Measurements from ENCODE around the gene NELL1.

Gene NELL1

DNA sequence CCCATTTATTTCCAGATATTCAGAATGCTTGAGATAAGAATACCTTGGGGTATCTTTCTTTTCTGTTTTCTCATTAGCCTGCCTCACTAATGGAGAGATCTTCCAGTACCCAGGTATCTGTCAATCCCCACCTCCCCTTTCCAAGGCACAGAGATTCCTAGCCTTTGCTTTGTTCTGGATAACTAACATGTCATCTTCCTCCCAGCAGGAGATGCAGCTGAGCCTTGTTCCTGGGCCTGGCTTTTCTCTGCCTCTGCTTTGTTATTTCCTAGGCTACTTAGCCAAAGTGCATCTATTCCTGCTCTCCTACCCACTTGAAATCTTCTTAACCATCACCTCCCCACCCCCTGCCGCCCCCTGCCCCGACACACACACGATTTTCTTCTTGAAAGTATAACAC, 297.1 kb downstream of the NELL1 start:
- no peak for DNase-seq (ENCODE audit: low read depth)

DNA sequence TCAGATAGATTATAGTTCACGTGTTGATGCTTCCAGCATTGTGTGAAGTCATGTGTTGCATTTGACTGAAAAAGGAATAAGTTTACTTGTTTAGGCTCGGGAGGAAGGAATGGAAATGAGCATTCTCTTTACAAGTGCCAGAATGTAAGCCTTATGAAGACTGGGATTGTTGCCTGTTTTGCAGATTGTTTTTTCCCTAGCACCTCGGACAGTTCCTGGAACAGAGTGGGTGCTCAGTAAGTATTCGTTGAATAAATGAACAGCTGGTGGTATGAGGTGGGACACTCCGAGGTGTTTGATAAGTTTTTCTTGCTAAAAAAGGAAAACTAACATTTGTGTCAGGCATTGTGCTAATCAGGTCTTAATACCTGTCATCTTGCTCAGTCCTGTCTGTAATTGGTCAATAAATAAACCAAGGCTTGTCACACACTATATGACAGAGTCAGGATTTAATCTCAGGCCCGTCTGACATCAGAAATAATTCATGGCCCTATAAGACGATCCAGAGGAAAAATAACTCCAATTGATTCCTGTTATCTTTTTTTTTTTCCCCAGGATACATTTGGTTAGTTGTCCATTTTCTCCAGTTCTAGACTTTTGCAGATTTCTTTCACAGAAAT, 304.7 kb downstream of the NELL1 start:
- DNase-seq (ENCODE audit: low read depth): no peak

DNA sequence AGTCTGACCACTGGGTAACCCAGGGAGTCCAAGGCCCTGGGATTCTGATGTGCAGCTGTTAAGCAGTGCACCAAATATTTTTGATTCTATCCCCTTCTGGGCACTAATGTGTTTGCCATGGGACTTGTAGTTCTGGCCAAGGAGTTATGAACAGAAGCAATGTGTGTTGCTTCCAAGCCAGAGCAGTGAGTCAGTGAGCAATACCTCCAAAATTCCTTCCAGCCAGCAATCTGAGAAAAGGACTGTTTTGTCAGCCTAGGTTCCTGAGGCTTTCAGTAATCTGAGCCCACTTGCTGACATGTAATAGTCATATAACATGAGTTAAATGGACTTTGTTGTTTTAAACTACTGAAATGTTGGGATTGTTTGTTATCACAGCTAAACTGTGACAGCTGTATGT, 311.4 kb downstream of the NELL1 start:
- no peak for DNase-seq (ENCODE audit: low read depth)

GRCh38 chr11:20990447-20990846, 321.1 kb downstream of the NELL1 start:
- DNase-seq (ENCODE audit: low read depth): no peak

DNA sequence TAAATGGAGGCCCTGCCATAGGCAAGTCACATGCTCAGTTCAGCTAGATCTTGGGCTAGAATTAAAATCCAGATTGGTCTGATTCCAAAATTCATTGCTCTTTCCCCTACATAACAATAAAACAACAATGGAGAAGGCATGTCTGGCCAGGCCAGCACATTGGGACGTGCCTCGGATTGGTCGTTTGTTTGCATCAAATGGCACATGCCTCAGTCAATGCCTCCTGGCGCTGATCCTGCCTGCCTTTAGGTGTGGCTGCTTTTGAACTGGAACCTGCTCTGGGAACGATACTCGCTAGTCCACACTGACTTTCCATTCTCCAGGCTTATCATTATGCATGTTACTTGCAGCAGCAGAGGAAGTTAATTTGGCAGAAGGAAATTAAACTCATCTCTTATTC, 322.1 kb downstream of the NELL1 start:
- no peak for DNase-seq (ENCODE audit: low read depth)

GRCh38 chr11:21007297-21007696, 337.9 kb downstream of the NELL1 start:
- no peak for DNase-seq (ENCODE audit: low read depth)

GRCh38 chr11:21018248-21018647, 348.9 kb downstream of the NELL1 start:
- no peak for DNase-seq (ENCODE audit: low read depth)

GRCh38 chr11:21026685-21027084, 357.3 kb downstream of the NELL1 start:
- DNase-seq (ENCODE audit: low read depth): no peak

GRCh38 chr11:21037850-21038249, 368.5 kb downstream of the NELL1 start:
- DNase-seq (ENCODE audit: low read depth): no peak

DNA sequence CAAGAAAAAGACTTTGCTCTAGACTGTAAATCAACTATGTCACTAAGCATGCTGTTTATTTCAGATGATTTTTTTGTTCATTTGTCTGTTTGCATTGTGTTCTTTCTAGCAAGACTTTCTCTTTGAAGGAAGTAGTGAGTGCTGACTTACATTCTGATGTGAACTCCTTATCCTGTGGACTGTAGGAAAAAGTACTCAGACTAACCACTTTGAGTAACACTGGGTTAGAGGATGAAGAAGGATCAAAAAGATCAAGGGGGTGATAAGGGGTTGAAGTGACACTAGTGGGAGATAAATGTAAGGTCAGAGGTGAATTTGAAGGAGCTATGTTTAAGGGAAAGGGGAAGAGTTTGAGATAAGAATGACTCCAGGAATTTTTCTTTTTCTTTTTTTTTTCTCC, 369.4 kb downstream of the NELL1 start:
- no peak for DNase-seq (ENCODE audit: low read depth)

DNA sequence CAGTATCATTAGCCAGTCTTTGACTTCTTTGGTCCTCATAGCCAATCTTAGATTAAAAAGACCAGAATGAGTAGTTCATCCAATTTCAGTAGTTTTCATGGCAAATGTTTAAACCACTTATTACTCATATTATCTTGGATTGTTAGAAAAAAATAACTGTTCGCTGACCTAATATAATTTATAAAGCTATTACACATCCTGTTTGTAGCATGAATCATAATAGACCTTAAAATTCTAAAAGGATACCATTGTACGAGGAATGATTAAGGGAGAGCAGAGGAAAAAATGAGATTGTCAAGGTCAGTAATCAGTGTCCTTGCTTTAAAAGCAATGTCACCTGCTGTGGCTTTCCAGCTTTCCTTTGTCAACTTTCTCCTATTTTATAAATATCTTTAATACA, 371.2 kb downstream of the NELL1 start:
- no peak for DNase-seq (ENCODE audit: low read depth)

DNA sequence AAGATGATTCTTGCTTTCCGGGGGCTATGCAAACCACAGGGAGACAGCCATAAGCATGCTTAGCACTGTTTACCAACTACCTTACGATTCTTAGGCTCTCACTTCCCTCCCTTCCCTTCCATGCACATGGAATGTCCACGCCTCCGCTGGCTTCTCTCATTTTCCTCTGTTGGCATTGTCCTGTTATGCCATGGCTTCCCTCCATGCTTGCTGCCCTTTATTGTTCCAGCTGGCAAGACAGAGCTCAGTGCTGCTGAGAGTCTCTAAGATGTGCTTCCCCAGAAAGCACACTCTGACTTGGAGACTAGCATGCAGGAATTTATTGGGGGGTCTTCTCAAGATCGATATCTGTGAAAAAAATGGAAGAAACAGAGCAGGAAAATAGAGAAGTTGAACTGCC, 379.2 kb downstream of the NELL1 start:
- no peak for DNase-seq (ENCODE audit: low read depth)

DNA sequence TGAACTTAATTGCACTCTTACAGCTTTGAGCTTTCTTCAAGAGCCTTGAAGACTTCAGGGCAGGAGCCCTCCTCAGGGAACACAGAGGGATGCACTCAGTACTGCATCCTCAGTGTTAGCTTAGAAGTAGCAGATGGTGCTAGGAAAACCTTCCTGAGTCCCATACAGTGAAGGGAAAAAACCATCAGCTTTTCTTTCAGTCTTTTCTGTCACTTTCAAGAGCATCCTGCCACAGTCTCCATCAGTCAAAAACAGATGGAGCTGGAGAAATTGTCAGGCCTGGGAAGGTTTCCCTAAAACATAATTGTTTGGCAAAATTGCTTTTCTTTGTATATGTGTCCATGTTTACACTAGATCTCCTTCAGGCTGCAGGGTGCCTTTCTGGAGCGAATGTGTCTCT, 384.1 kb downstream of the NELL1 start:
- no peak for DNase-seq (ENCODE audit: low read depth)

GRCh38 chr11:21056644-21057043, 387.3 kb downstream of the NELL1 start:
- no peak for DNase-seq (ENCODE audit: low read depth)

GRCh38 chr11:21059879-21060278, 390.5 kb downstream of the NELL1 start:
- DNase-seq (ENCODE audit: low read depth): no peak

DNA sequence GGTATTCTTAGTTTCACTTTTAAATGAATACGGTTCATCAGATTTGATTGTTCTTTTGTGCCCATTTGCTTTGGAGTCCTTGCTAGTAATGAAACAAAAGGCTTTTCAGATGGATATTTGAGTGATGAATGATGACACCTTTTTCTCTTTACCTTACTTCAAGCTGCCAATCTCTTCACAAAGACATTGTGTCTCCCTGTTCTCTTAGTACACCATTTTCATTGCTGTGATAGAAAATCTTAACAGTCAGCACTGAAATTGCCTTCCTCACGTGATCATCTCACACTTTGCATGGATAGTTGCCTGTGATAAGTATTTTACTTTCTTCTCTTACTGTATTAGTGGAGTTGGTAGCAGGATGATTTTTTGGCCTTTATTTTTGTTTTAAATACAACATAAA, 396.6 kb downstream of the NELL1 start:
- no peak for DNase-seq (ENCODE audit: low read depth)

DNA sequence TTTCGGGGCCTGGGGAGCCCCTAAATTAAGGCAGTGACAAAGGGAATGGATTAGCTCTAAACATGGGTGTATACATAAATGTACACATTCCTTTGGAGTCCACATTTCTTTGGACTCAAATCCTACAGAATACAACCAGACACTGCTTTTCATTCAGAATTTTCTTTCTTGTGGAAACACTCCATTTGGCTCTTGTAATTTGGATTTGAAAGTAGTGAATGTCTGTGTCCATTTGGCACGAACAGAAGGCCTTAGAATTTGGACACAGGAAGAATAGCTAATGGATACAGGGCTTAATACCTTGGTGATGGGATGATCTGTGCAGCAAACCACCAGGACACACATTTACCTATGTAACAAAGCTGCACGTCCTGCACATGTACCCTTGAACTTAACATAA, 399.5 kb downstream of the NELL1 start:
- DNase-seq (ENCODE audit: low read depth): no peak

- no peak for DNase-seq (ENCODE audit: low read depth)
These were observed 400.5 kb downstream of the NELL1 start for GRCh38 chr11:21069909-21070308.

- DNase-seq (ENCODE audit: low read depth): no peak
These were observed 403.2 kb downstream of the NELL1 start for GRCh38 chr11:21072558-21072957.

GRCh38 chr11:21082853-21083252, 413.5 kb downstream of the NELL1 start:
- no peak for DNase-seq (ENCODE audit: low read depth)

- no peak for DNase-seq (ENCODE audit: low read depth)
These were observed 419.5 kb downstream of the NELL1 start for GRCh38 chr11:21088930-21089329.

GRCh38 chr11:21104641-21105040, 435.3 kb downstream of the NELL1 start:
- DNase-seq (ENCODE audit: low read depth): no peak

DNA sequence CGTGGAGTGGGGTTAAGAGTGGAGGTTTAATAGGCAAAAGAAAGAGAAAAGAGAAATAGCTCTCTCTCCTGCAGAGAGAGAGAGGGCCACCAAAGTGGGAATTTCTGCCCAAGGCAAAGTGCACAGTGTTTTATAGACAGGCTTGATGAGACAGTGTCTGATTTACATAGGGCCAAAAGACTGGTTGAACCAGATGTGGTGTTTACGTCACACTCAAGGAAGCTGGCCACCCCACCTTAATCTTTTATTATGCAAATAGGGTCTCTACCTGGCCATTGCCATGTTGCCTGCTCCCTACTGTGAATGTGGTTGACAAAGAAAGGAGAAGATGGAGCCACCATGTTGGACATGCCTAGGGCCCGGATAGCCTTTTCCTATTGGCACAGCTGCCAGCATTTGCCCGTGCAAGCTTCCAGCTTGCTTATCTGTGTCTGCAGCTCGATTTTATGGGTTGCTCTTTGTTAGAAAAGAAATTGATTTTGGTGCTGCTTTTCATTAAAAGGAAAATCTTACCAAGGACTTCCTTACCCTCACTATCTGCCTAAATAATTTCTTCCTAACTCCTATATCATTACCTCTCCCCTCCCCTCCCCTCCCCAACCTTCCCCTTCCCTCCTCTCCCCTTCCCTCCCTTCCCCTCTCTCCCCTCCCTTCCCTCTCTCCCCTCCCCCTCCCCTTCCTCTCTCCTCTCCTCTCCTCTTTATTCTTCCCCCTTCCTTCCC, 436.0 kb downstream of the NELL1 start:
- no peak for DNase-seq (ENCODE audit: low read depth)

DNA sequence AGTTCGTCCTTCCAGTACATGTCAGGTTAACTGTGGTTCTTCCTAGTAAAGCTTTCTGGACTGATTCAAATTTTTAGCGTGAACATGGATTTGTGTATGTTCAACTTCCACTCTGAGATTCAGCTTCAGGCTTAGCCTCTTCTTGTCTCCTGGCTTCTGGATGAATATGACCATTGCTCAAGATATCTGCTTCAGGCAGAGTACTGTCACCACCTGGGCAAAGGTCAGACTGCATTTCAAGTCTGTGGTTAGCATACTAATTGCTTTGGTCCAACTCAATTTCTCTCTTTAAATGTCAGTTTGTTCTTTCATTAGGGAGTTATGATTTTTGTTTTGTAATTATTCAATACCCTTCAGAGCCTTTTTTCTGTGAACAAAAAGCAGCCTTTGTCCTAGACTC, 440.0 kb downstream of the NELL1 start:
- no peak for DNase-seq (ENCODE audit: low read depth)
